ENCODE measurements around the gene ZSCAN29. TPM values are rescaled to one million over a fixed set of nuclear protein-coding genes. Genes with fewer than 3 reads are reported as not detected.

The ZSCAN29 gene
- total RNA-seq, 1 donor from 2014 or later, result 29.5 TPM

- no peak for TF ChIP-seq CTCF (IDR thresholded peaks at IDR 0.05; ENCODE audit: insufficient read depth, low read length, poor library complexity, severe bottlenecking)
- Histone ChIP-seq H3K36me3 (ENCODE audit: control insufficient read depth, insufficient read depth, low read length) (no peaks in the 10 kb centered on the region), H3K4me3 (ENCODE audit: low read depth, low read length) (no peak overlapping the region), H3K27me3 (ENCODE audit: control insufficient read depth, insufficient read depth, low read length) (no peaks in the 10 kb centered on the region)
- DNase-seq (ENCODE audit: low read depth), result no peak
Observed at GRCh38 chr15:43390723-43391122, 19.9 kb upstream of the ZSCAN29 start.

GRCh38 chr15:43383070-43383469 is 12.2 kb upstream of the ZSCAN29 start:
- DNase-seq (ENCODE audit: low read depth), result no peak
- TF ChIP-seq CTCF (IDR thresholded peaks at IDR 0.05; ENCODE audit: insufficient read depth, low read length, poor library complexity, severe bottlenecking), result no peak
- Histone ChIP-seq H3K36me3 (ENCODE audit: control insufficient read depth, insufficient read depth, low read length) (no peaks in the 10 kb centered on the region), H3K4me3 (ENCODE audit: low read depth, low read length) (no peak overlapping the region), H3K27me3 (ENCODE audit: control insufficient read depth, insufficient read depth, low read length) (no peaks in the 10 kb centered on the region)

GRCh38 chr15:43382310-43382709 is 11.5 kb upstream of the ZSCAN29 start:
- DNase-seq (ENCODE audit: low read depth), result no peak
- H3K27me3 ChIP-seq (ENCODE audit: control insufficient read depth, insufficient read depth, low read length), result no peaks in the 10 kb centered on the region
- no peaks in the 10 kb centered on the region for H3K36me3 ChIP-seq (ENCODE audit: control insufficient read depth, insufficient read depth, low read length)
- H3K4me3 ChIP-seq (ENCODE audit: low read depth, low read length), result no peak overlapping the region
- no peak for TF ChIP-seq CTCF (IDR thresholded peaks at IDR 0.05; ENCODE audit: insufficient read depth, low read length, poor library complexity, severe bottlenecking)

- TF ChIP-seq CTCF (IDR thresholded peaks at IDR 0.05; ENCODE audit: insufficient read depth, low read length, poor library complexity, severe bottlenecking), result no peak
- no peaks in the 10 kb centered on the region for H3K27me3 ChIP-seq (ENCODE audit: control insufficient read depth, insufficient read depth, low read length)
- H3K4me3 ChIP-seq (ENCODE audit: low read depth, low read length), result no peak overlapping the region
- no peak for DNase-seq (ENCODE audit: low read depth)
- H3K36me3 ChIP-seq (ENCODE audit: control insufficient read depth, insufficient read depth, low read length), result peaks cover 2% of the 10 kb centered on the region
Observed at GRCh38 chr15:43378601-43379000, 7.8 kb upstream of the ZSCAN29 start.

- H3K27me3 ChIP-seq (ENCODE audit: control insufficient read depth, insufficient read depth, low read length), result no peaks in the 10 kb centered on the region
- H3K36me3 ChIP-seq (ENCODE audit: control insufficient read depth, insufficient read depth, low read length), result peaks cover 2% of the 10 kb centered on the region
- peak; percentile 77 for TF ChIP-seq CTCF (IDR thresholded peaks at IDR 0.05; ENCODE audit: insufficient read depth, low read length, poor library complexity, severe bottlenecking)
- DNase-seq (ENCODE audit: low read depth), result no peak
- no peak overlapping the region for H3K4me3 ChIP-seq (ENCODE audit: low read depth, low read length)
Observed at GRCh38 chr15:43376017-43376705, 5.3 kb upstream of the ZSCAN29 start.

All from kidney epithelial cell (primary cell).